ENCODE data around the gene MRPL52. TPM values are rescaled to one million over a fixed set of nuclear protein-coding genes. Genes with fewer than 3 reads are reported as not detected.
A peak's percentile ranks its signal among the peaks of the same experiment; 100 is the strongest.
"Not testable (repeated sequence)": the region's sequence is repeated elsewhere in the genome, so short reads cannot be mapped to it uniquely, and the experiment has no call there.

The MRPL52 gene
- total RNA-seq, 2 experiments from 2014 or later: 154 to 170 TPM

GRCh38 chr14:22821193-22822015 is 8.3 kb upstream of the MRPL52 start:
- Mint-ChIP-seq H3K27ac (no peak overlapping the region), H3K9me3 (no peaks in the 10 kb centered on the region), H3K36me3 (no peaks in the 10 kb centered on the region), H3K4me1 (peaks cover 22% of the 10 kb centered on the region), H3K27me3 (peaks cover 26% of the 10 kb centered on the region), H3K4me3 (no peak overlapping the region)
- DNase-seq: no peak

- peaks cover 26% of the 10 kb centered on the region for H3K27me3 Mint-ChIP-seq
- peak overlapping the region; percentile 68 for H3K4me3 Mint-ChIP-seq
- H3K27ac Mint-ChIP-seq: no peak overlapping the region
- no peaks in the 10 kb centered on the region for H3K36me3 Mint-ChIP-seq
- no peak for DNase-seq
- peaks cover 22% of the 10 kb centered on the region for H3K4me1 Mint-ChIP-seq
- no peaks in the 10 kb centered on the region for H3K9me3 Mint-ChIP-seq
Observed at GRCh38 chr14:22822016-22822570, 7.6 kb upstream of the MRPL52 start.

GRCh38 chr14:22822571-22823098 is 7.1 kb upstream of the MRPL52 start:
- Mint-ChIP-seq H3K36me3 (no peaks in the 10 kb centered on the region), H3K9me3 (no peaks in the 10 kb centered on the region), H3K27me3 (peaks cover 26% of the 10 kb centered on the region), H3K4me1 (peaks cover 22% of the 10 kb centered on the region), H3K27ac (no peak overlapping the region), H3K4me3 (peak overlapping the region; percentile 68)
- peak; percentile 72 for DNase-seq

GRCh38 chr14:22824711-22825359 is 4.9 kb upstream of the MRPL52 start:
- no peak for DNase-seq
- Mint-ChIP-seq H3K4me1 (peaks cover 24% of the 10 kb centered on the region), H3K27ac (no peak overlapping the region), H3K4me3 (no peak overlapping the region), H3K27me3 (peaks cover 26% of the 10 kb centered on the region), H3K36me3 (peaks cover 5% of the 10 kb centered on the region), H3K9me3 (no peaks in the 10 kb centered on the region)

- Mint-ChIP-seq H3K4me3 (peak overlapping the region; percentile 91), H3K27ac (peak overlapping the region; percentile 96), H3K4me1 (peaks cover 30% of the 10 kb centered on the region), H3K36me3 (peaks cover 22% of the 10 kb centered on the region)
- DNase-seq, H3K27me3 Mint-ChIP-seq, H3K9me3 Mint-ChIP-seq: not testable (repeated sequence)
Observed at GRCh38 chr14:22829076-22829660, 519 bp upstream of the MRPL52 start.

- DNase-seq: no peak
- Mint-ChIP-seq H3K27me3 (no peaks in the 10 kb centered on the region), H3K4me3 (peak overlapping the region; percentile 91), H3K9me3 (no peaks in the 10 kb centered on the region), H3K4me1 (peaks cover 21% of the 10 kb centered on the region), H3K27ac (peak overlapping the region; percentile 96), H3K36me3 (peaks cover 24% of the 10 kb centered on the region)
Observed at GRCh38 chr14:22830443-22831010, 840 bp downstream of the MRPL52 start.

- Mint-ChIP-seq H3K4me3 (no peak overlapping the region), H3K36me3 (peaks cover 23% of the 10 kb centered on the region), H3K27ac (no peak overlapping the region), H3K27me3 (peaks cover 5% of the 10 kb centered on the region), H3K4me1 (peaks cover 34% of the 10 kb centered on the region), H3K9me3 (no peaks in the 10 kb centered on the region)
- DNase-seq: no peak
Observed at GRCh38 chr14:22835505-22835904, 5.8 kb downstream of the MRPL52 start.

GRCh38 chr14:22836301-22837113 is 6.8 kb downstream of the MRPL52 start, which contains the start of gene MMP14:
Gene MMP14 (plus strand): TSS chr14:22836585. CDS start chr14:22836818, 233 bp downstream.
- H3K27ac Mint-ChIP-seq: peak within 1 kb of the TSS; percentile 73
- H3K4me3 Mint-ChIP-seq: peak within 1 kb of the TSS; percentile 80

GRCh38 chr14:22837114-22837749 is 7.5 kb downstream of the MRPL52 start:
- no peaks in the 10 kb centered on the region for H3K9me3 Mint-ChIP-seq
- peak overlapping the region; percentile 73 for H3K27ac Mint-ChIP-seq
- H3K4me3 Mint-ChIP-seq: peak overlapping the region; percentile 80
- H3K36me3 Mint-ChIP-seq: peaks cover 12% of the 10 kb centered on the region
- peak; percentile 18 for DNase-seq
- peaks cover 23% of the 10 kb centered on the region for H3K4me1 Mint-ChIP-seq
- H3K27me3 Mint-ChIP-seq: peaks cover 5% of the 10 kb centered on the region

More at GRCh38 chr14:22836301-22837113, 6.8 kb downstream of the MRPL52 start, which contains the start of gene MMP14:
- DNase-seq: no peak
- Mint-ChIP-seq H3K27me3 (peaks cover 5% of the 10 kb centered on the region), H3K36me3 (peaks cover 17% of the 10 kb centered on the region), H3K4me1 (peaks cover 27% of the 10 kb centered on the region), H3K9me3 (no peaks in the 10 kb centered on the region)

- H3K9me3 Mint-ChIP-seq: no peaks in the 10 kb centered on the region
- DNase-seq: no peak
- no peak overlapping the region for H3K27ac Mint-ChIP-seq
- peaks cover 23% of the 10 kb centered on the region for H3K4me1 Mint-ChIP-seq
- H3K4me3 Mint-ChIP-seq: peak overlapping the region; percentile 18
- H3K36me3 Mint-ChIP-seq: peaks cover 8% of the 10 kb centered on the region
- peaks cover 5% of the 10 kb centered on the region for H3K27me3 Mint-ChIP-seq
Observed at GRCh38 chr14:22837750-22838538, 8.3 kb downstream of the MRPL52 start.

- H3K36me3 Mint-ChIP-seq: peaks cover 8% of the 10 kb centered on the region
- no peak overlapping the region for H3K4me3 Mint-ChIP-seq
- H3K27me3 Mint-ChIP-seq: peaks cover 5% of the 10 kb centered on the region
- peaks cover 23% of the 10 kb centered on the region for H3K4me1 Mint-ChIP-seq
- no peak overlapping the region for H3K27ac Mint-ChIP-seq
- no peak for DNase-seq
- H3K9me3 Mint-ChIP-seq: no peaks in the 10 kb centered on the region
Observed at GRCh38 chr14:22838631-22839041, 8.9 kb downstream of the MRPL52 start.

GRCh38 chr14:22839159-22839779 is 9.6 kb downstream of the MRPL52 start:
- Mint-ChIP-seq H3K27ac (no peak overlapping the region), H3K4me1 (peaks cover 23% of the 10 kb centered on the region), H3K9me3 (no peaks in the 10 kb centered on the region), H3K27me3 (peaks cover 5% of the 10 kb centered on the region), H3K36me3 (peaks cover 8% of the 10 kb centered on the region), H3K4me3 (no peak overlapping the region)
- no peak for DNase-seq
